GM21737 (cell line): ENCODE results near the gene GPX7.

Source experiments
- ATAC-seq: cut with Tn5 transposase; IDR thresholded peaks from one replicate; pipeline ENCODE4 v1.9.1; 2021; ENCODE audit warnings: mild to moderate bottlenecking, moderate library complexity; ENCODE audit not compliant: unreplicated experiment

Gene GPX7

GRCh38 chr1:52585474-52585873, 16.7 kb upstream of the GPX7 start:
- no peak for ATAC-seq

GRCh38 chr1:52588027-52588426, 14.1 kb upstream of the GPX7 start:
- no peak for ATAC-seq

GRCh38 chr1:52588535-52588934, 13.6 kb upstream of the GPX7 start:
- no peak for ATAC-seq

GRCh38 chr1:52590266-52590665, 11.9 kb upstream of the GPX7 start:
- no peak for ATAC-seq

- ATAC-seq, result no peak
Measured at GRCh38 chr1:52592637-52593323, 9.4 kb upstream of the GPX7 start.

GRCh38 chr1:52593495-52593894, 8.7 kb upstream of the GPX7 start:
- ATAC-seq, result no peak

- ATAC-seq, result no peak
Measured at GRCh38 chr1:52595061-52595460, 7.1 kb upstream of the GPX7 start.

GRCh38 chr1:52597912-52598311, 4.3 kb upstream of the GPX7 start:
- no peak for ATAC-seq

GRCh38 chr1:52598729-52599128, 3.4 kb upstream of the GPX7 start:
- ATAC-seq, result no peak

GRCh38 chr1:52599236-52599635, 2.9 kb upstream of the GPX7 start:
- no peak for ATAC-seq

- ATAC-seq, result no peak
Measured at GRCh38 chr1:52600533-52601179, 1.5 kb upstream of the GPX7 start.

GRCh38 chr1:52601519-52601918, 652 bp upstream of the GPX7 start:
- ATAC-seq, result no peak

- ATAC-seq, result no peak
Measured at GRCh38 chr1:52602856-52603600, 857 bp downstream of the GPX7 start.

GRCh38 chr1:52603630-52604029, 1.5 kb downstream of the GPX7 start:
- ATAC-seq, result no peak

- no peak for ATAC-seq
Measured at GRCh38 chr1:52604063-52604770, 2.0 kb downstream of the GPX7 start.

- no peak for ATAC-seq
Measured at GRCh38 chr1:52613636-52614373, 11.6 kb downstream of the GPX7 start.

GRCh38 chr1:52614671-52615070, 12.5 kb downstream of the GPX7 start:
- ATAC-seq, result no peak

- no peak for ATAC-seq
Measured at GRCh38 chr1:52615489-52616042, 13.4 kb downstream of the GPX7 start.

GRCh38 chr1:52621950-52622349, 19.8 kb downstream of the GPX7 start:
- ATAC-seq, result no peak

- ATAC-seq, result no peak
Measured at GRCh38 chr1:52623812-52624211, 21.6 kb downstream of the GPX7 start.
